NK-92 (cell line): ENCODE data around the gene CDX1.

ENCODE experiments used
- DNase-seq: peaks from one replicate; lab custom pipeline; 2025; ENCODE audit not compliant: unreplicated experiment; lab: John Stamatoyannopoulos, UW

Gene CDX1

DNA sequence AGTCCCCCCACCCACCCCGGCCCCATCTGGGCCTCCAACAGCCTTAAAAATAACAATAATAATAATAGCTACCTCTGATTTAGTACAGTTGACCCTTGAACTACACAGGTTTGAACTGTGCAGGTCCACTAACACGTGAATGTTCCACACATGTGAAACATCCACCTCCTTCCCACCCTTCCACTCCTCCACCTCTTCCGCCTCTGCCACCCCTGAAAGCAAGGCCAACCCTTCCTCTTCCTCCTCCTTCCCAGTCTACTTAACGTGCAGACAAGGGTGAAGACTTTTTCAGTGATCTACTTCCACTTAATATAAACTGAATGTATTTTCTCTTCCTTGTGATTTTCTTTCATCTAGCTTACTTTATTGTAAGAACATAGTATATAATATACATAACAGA is 21.7 kb upstream of the CDX1 start:
- no peak for DNase-seq

- DNase-seq = no peak
Observed at GRCh38 chr5:150146235-150146634, 20.3 kb upstream of the CDX1 start.

DNA sequence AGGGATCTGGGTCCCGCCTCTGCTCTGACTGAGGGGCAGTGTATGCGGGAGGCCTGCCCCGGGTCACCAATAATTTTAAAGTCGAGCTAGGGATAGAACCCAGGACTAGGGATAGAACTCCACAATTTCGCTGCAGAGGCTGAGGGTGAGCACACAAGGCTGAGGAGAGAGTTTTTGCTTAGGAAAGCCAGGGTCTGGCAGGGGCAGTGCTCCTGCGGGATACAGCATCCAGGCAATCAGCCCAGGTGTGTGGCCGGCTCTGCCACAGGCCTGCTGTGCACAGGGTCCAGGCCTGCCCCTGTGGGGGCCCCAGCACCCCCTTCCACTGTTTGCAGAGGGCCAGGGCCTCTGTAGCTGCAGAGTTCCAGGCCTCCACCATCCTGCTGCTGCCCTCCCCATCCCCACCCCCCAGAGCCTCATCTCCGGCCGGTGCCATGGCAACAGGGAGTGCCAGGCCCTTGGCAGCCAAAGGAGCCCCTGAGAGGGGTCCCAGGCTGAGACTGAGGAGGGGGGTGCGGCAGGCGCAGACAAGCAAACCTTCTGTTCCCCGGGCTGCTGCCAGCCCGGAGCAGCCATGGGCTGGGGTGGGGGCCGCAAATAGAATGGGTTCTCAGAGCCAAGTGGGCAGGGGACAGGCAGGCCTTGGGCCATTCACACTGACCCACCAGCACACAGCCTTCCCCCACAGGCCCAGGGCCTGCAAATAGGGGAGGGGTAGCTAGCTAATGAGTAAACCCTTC is 19.5 kb upstream of the CDX1 start:
- DNase-seq = no peak

DNA sequence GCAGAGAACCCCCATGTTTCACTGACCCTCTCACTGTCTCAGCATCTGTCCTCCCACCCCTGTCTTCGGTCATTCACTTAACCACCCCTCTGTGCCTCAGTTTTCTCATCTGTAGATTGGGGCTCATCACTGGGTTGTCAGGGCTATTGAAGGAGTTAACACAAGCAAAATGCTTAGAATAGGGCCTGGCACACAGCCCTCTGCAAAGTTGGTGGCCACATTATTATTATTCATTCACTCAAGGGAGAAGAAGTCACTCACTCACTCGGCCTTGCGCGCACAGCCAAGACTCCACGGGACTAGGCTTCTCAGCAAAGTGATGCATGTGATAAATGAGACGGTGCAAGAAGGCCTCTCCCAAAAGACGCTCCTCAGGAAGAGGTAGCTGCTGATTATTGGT is 18.9 kb upstream of the CDX1 start:
- DNase-seq = no peak

DNA sequence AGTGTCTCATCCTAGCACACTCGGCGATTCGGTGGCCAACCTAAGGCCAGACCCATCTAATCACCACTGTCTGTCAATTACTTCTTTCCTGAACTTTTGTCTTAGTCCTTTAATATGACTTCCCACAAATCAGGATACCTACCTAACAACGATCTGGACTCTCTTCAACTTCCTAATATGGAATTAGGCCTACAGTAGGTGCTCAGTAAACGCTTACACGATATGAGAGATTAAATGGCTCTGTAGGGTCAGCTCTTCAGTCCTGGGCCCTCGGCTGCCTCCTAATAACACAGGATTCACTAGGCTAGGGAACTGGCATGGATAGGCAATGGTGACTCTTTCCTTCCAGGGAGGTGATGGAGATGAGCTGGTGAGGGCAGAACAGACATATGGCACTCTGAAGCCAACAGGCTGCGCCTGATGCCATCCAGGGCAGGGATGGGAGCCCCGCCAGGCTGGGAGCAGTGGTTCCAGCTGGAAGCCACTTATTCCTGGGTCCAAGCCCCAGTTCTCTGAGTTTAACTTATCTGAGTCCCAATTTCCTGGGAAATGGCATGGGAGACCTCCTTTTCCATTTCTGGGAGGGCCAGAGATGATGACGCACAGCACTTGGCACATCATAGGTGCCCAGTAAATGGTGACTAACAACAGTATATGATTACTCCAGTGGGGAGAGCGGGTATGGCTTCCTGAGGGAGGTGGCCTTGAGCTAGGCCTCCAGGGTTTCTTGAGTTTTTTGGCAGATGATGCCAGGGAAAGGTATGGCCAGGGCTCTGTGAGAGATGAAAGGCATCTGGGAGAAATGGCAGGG is 18.3 kb upstream of the CDX1 start:
- DNase-seq = no peak

GRCh38 chr5:150149618-150150017 is 17.0 kb upstream of the CDX1 start:
- no peak for DNase-seq

GRCh38 chr5:150152636-150153462 is 13.7 kb upstream of the CDX1 start:
- DNase-seq = no peak

DNA sequence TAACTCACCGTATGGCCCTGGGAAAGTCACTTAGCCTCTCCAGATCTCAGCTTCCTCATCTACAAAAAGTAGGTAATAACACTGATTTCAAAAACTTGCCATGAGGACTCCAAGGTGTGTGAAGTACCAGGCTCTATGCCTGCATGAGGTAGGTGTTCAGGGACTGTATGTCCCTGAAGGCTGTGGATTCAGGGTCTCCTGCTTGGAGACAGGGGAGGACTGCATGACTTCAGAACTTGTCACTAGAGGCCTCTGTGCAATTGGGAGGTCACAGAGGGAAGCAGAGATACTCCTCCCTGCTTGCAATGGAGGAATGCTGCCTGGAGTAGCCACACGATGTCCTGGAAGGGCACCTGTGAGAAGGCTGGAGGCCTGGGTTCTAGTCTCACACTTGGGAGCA is 13.1 kb upstream of the CDX1 start:
- DNase-seq = no peak

DNA sequence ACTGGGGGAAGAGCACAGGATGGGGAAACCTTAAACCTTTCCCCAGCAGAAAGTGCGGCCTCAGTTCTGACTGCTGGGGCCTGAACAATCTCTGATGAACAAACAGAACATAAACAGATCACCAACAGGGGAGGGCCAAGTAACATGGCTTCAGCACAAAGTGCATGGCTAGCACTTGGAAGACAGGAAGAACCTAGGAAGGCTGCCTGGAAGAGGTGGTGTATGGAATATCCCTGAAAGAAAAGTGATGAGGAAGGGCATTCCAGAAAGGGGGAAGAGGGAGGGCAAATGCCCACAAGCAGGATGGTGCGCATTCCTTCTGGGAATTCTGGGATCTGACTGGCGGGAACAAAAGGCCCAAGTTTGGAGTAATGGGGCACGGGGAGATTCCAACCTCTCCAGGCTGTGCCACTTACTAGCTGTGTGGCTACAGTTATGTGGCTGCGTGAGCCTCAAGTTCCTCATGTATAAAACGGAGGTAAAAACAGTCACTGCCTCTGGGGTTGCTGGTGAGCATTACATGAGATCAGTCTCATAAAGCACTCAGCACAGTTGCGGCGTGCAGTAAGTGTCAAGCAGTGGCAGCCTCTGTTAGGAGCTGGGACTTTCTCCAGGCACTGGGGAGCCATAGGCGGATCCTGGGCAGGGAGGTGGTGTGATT is 12.5 kb upstream of the CDX1 start:
- no peak for DNase-seq

DNA sequence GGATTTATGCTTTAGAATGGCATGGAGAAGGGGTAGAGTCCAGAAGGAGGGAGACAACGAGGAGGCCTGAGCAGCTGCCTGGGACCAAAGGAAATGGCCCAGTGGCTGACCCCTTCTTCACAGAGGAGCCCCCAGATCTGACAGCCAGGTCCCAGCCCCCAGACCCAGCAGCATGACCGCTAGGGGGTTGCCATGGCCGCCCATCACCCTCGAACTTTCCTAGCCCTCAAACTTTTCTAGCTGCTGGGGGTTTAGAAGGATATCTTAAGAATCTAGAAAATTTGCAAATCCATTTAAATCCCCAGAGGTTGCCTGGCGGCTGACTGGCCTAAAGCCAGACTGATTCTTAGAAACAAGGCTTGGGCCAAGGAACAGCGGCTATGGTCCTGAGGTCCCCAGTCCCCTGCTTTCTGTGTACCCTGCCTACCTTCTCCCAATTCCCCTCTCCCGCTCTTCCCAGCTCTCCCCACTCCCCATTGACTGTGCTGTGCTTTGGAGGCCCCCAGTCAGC is 11.9 kb upstream of the CDX1 start:
- no peak for DNase-seq

GRCh38 chr5:150155258-150156026 is 11.1 kb upstream of the CDX1 start, which contains the start of gene PDGFRB:
TSS of gene PDGFRB (minus strand) at chr5:150155845. CDS start at chr5:150137047, 18,798 bp downstream.
- DNase-seq = no peak

- DNase-seq = no peak
Observed at GRCh38 chr5:150156027-150156368, 10.6 kb upstream of the CDX1 start.

DNA sequence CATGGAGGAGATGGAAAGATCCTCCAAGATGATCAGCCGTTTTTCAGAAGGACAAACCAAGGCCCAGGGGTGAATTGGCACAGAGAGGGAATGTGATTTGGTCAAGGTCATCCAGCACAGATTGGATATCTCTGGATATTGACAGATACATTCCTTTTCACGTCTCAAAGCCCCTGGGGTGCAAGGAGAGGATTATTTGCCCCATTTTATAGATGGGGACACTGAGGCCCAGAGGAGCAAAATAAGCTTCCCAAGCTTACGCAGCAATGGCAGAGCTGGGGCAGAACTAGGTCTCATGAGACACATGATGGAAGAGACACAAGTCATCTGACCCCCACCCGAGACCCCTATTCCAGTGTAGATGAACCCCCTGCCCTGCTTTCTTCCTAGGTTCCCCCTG is 10.0 kb upstream of the CDX1 start:
- no peak for DNase-seq

GRCh38 chr5:150157168-150157567 is 9.4 kb upstream of the CDX1 start:
- no peak for DNase-seq

- no peak for DNase-seq
Observed at GRCh38 chr5:150158170-150158949, 8.2 kb upstream of the CDX1 start.

DNA sequence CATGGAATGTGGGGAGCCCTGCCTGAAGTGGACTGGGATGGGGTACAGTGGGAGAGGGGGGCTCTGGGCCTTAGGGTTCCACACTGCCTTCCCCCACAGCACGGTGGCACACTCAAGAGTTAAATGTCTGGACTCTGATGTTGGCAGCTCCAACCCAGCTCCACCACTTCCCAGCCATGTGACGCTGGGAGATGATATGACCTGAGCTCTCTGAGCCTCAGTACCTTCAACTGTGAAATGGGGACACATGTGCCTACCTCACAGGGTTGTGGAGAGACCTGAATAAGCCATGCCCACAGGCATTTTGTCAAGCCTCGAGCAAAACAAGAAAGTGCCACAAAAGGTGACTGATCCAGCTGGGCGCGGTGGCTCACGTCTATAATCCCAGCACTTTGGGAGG is 7.5 kb upstream of the CDX1 start:
- DNase-seq = no peak

DNA sequence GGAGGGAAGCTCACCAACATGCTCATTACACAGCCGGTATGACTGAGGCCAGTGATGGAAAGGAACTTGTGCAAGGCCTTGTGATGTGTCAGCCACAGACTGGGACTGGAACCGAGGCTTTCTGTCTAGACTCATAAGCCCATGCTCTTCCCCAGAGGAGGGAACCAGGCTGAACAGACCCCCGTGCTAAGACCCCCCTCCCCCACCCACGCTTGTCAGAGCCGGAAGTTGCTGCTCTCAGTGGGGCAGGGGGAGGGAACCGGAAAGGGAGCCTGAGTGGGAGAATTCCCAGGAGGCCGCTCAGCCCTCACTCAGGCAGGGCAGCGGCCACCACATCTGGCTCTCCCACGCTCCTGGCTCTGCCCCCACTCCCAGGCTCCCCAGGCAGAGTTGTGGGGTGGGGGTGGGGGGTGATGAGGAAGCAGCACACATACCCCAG is 6.8 kb upstream of the CDX1 start:
- no peak for DNase-seq

- DNase-seq = no peak
Observed at GRCh38 chr5:150160448-150161081, 6.0 kb upstream of the CDX1 start.
